SK-N-MC (cell line): ENCODE data around the gene POLR2H.

Experiments used
- EZH2 ChIP-seq: fragments of 200-600 bp; sonication (generic); IDR thresholded peaks from one replicate; pipeline ENCODE4 v1.6.1; 2017; ENCODE audit warnings: antibody characterized with exemption
- FOXP2 ChIP-seq: optimal IDR thresholded peaks from 2 replicates; pipeline ENCODE3; 2011; ENCODE audit warnings: mild to moderate bottlenecking, moderate library complexity; ENCODE audit not compliant: insufficient read depth; ENCODE audit errors: extremely low read length, control extremely low read depth
- POLR2AphosphoS5 ChIP-seq: IDR thresholded peaks from 2 replicates; pipeline ENCODE4 v1.6.1; 2012; ENCODE audit warnings: mild to moderate bottlenecking, low read depth, low read length, borderline replicate concordance

DNA sequence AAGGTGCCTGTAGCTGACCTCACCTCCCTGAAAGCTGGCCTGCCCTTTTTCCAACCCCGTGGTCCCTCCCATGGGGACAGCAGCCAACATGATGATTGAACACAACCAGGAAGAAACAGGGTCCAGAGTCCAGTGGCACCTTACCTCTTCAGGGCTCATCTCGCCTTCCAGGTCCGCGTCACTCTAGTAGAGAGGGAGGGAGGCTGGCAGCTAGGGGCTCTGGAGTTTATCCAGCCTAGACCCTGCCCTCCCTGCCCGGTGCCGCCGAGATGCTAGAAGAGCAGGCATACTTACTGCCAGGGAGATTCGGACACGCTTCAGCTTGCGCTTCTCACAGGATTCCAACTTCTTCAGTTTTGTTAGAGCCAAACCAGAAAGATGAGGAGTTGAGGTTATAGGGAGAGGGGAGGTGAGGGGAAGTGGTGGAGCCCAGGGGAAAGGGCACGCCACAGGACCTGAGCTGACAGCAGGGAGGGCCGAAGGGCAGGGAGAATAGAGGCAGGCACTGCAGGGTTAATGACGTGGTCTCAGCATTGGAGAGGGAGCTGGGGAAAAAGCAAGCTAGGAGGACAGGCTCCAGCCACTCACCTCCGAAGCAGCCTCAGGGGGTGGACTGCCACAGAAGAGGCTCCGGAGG is 9.2 kb upstream of the POLR2H start:
- TF ChIP-seq POLR2AphosphoS5 (no peak; the same call in 1 of the 2 replicates), EZH2 (no peak), FOXP2 (no peak)
